Colonic mucosa (tissue), 4 donors: ENCODE data around the gene RAB3C. TPM values are rescaled to one million over a fixed set of nuclear protein-coding genes. Genes with fewer than 3 reads are reported as not detected.

Experiments
- DNase-seq: peaks from one replicate; pipeline ENCODE4 v3.0.0-alpha.2; 2020
- H3K27ac ChIP-seq: fragments of 200-600 bp; one replicate; pipeline ENCODE4 v1.8.0; 2021
- H3K27me3 ChIP-seq: fragments of 200-600 bp; one replicate; pipeline ENCODE4 v1.8.0; 2021
- H3K36me3 ChIP-seq: fragments of 200-600 bp; one replicate; pipeline ENCODE4 v1.8.0; 2021
- H3K4me1 ChIP-seq: fragments of 200-600 bp; one replicate; pipeline ENCODE4 v1.8.0; 2021; ENCODE audit warnings: mild to moderate bottlenecking
- H3K4me3 ChIP-seq: fragments of 200-600 bp; one replicate; pipeline ENCODE4 v1.8.0; 2021
- H3K9ac ChIP-seq, 2 donors: one replicate each; pipeline ENCODE4 v1.7.0; 2013; ENCODE audit warnings: control low read depth in 2 of 2, low read depth in 2 of 2, low read length in 2 of 2
- H3K9me3 ChIP-seq: fragments of 200-600 bp; one replicate; pipeline ENCODE4 v1.8.0; 2021
- intact Hi-C: fragments of 100-400 bp; cut with DNase I; formaldehyde crosslinking; loops from one replicate; pipeline ENCODE4 v1.14.1; 2022
- total RNA-seq, 2 donors: library from RNA; stranded (reverse); fragmentation: NEBNext Ultra II Directional in 1 of 2; extraction: Animal tissue kit (Norgen Biotek cat#: 25700) in 1 of 2; gene quantifications; one replicate each; pipeline ENCODE4 v1.2.1, GENCODE V29; 2021
- TF ChIP-seq, protein P1 (sequence below): fragments of 200-600 bp; IDR thresholded peaks from one replicate; pipeline ENCODE4 v1.8.0; 2022; ENCODE audit warnings: antibody characterized with exemption, mild to moderate bottlenecking
- donor health status: healthy.
- donor health status: DM: no; HTN: no; CAD: no.
- donor health status: DM: no; HTN: no; CAD: no.

The RAB3C gene
- total RNA-seq, 2 donors from 2014 or later: 1.1 to 1.2 TPM

DNA sequence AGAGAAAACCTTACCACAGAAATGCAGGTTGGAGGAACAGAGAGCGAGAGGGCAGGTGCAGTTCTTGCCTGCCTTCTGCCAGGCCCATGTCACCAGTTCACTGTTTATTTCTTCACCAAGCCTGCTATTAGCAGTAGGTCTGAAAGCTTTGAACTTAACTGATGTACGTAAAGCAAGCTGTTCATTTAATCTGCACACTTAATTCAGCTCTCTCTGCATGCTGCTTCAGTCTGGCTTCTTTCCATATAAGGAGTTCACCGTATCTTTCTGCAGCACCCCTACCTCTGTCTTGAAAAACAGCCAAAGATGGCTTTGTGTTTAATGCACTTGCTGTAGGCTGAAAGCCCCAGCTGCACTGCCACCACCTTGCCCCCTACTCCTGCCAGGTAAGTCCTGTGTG, 205.1 kb downstream of the RAB3C start:
- no peak overlapping the region for H3K27ac ChIP-seq
- H3K36me3 ChIP-seq: no peaks in the 10 kb centered on the region
- H3K4me1 ChIP-seq: no peaks in the 10 kb centered on the region
- no peak overlapping the region for H3K9ac ChIP-seq
- H3K4me3 ChIP-seq: no peak overlapping the region
- no peaks in the 10 kb centered on the region for H3K9me3 ChIP-seq
- DNase-seq: no peak
- intact Hi-C loops: no loop called here
- H3K27me3 ChIP-seq: no peaks in the 10 kb centered on the region
- TF ChIP-seq, protein P1, sequence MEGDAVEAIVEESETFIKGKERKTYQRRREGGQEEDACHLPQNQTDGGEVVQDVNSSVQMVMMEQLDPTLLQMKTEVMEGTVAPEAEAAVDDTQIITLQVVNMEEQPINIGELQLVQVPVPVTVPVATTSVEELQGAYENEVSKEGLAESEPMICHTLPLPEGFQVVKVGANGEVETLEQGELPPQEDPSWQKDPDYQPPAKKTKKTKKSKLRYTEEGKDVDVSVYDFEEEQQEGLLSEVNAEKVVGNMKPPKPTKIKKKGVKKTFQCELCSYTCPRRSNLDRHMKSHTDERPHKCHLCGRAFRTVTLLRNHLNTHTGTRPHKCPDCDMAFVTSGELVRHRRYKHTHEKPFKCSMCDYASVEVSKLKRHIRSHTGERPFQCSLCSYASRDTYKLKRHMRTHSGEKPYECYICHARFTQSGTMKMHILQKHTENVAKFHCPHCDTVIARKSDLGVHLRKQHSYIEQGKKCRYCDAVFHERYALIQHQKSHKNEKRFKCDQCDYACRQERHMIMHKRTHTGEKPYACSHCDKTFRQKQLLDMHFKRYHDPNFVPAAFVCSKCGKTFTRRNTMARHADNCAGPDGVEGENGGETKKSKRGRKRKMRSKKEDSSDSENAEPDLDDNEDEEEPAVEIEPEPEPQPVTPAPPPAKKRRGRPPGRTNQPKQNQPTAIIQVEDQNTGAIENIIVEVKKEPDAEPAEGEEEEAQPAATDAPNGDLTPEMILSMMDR: no peak

DNA sequence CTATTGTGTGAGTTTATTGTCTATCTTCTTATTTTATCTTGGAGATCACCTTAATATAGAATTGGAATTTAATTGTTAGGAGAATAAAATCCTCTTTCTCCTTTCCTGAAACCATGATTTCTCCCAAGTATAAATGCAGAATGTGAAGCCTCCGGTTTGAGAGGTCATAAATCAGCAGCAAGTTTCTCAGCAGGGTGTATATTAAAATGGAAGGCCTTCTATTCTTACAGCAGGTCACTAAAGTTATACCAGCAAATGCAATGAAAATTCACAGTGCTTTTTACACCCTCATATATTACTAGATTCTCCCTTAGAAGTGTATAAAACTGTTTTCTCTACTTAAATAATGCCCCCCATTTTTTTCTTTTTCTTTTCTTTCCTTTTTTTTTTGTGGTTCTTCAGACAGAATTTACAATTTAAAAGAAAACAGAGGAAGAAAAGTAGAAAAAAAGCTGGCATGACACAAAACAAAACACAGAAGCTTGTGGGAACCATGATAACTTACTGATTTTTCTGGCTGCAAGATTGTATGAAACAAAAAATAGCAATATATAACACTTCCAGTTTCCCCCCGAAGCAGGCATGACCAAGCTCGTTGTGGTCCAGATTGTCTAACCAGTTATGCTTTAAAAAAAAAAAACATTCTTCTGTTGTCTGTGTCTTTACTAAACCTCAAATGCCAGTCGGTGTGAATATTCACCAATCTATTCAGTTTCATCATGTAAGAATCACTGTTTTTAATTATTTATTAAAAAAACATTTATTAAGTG, 211.2 kb downstream of the RAB3C start:
- Histone ChIP-seq H3K9ac (no peak overlapping the region), H3K27ac (no peak overlapping the region), H3K4me1 (no peaks in the 10 kb centered on the region), H3K27me3 (no peaks in the 10 kb centered on the region), H3K4me3 (no peak overlapping the region), H3K9me3 (no peaks in the 10 kb centered on the region), H3K36me3 (no peaks in the 10 kb centered on the region)
- TF ChIP-seq, protein P1: no peak
- no peak for DNase-seq
- intact Hi-C loops: no loop called here

DNA sequence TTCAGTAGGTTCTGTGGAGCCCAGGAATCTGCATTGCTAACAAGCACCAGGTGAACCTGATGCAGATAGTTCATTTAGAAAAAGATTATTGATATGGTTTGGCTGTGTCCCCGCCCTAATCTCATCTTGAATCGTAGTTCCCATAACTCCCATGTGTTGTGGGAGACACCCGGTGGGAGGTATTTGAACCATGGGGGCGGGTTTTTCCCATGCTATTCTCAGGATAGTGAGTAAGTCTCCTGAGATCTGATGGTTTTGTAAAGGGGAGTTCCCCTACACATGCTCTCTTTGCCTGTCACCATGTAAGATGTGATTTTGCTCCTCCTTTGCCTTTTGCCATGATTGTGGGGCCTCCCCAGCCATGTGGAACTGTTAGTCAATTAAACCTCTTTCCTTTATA, 212.0 kb downstream of the RAB3C start:
- Histone ChIP-seq H3K4me3 (no peak overlapping the region), H3K9me3 (no peaks in the 10 kb centered on the region), H3K36me3 (no peaks in the 10 kb centered on the region), H3K9ac (no peak overlapping the region), H3K4me1 (no peaks in the 10 kb centered on the region), H3K27me3 (no peaks in the 10 kb centered on the region), H3K27ac (no peak overlapping the region)
- TF ChIP-seq, protein P1: no peak
- DNase-seq: no peak
- intact Hi-C loops: no loop called here

DNA sequence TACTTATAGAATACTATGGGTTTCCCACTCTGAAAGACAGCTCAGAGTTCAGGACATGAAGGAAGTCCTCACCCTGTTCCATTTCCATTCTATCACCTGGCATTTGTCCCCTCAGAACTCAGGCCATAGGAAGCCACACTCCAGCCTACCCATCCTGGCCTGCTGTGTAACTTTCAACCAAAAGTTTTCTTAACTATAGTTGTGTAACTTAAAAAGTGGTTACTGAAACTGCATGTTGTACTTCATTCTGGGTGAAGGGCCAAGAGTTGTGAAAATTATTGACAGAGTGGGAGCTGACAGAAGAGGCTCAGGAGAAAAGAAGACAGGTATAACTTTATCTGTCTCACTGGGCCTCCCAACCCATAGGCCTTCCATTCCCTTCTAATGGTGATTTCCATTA, 212.5 kb downstream of the RAB3C start:
- Histone ChIP-seq H3K4me3 (no peak overlapping the region), H3K36me3 (no peaks in the 10 kb centered on the region), H3K27ac (no peak overlapping the region), H3K27me3 (no peaks in the 10 kb centered on the region), H3K9me3 (no peaks in the 10 kb centered on the region), H3K4me1 (no peaks in the 10 kb centered on the region), H3K9ac (no peak overlapping the region)
- intact Hi-C loops: no loop called here
- TF ChIP-seq, protein P1: no peak
- no peak for DNase-seq

DNA sequence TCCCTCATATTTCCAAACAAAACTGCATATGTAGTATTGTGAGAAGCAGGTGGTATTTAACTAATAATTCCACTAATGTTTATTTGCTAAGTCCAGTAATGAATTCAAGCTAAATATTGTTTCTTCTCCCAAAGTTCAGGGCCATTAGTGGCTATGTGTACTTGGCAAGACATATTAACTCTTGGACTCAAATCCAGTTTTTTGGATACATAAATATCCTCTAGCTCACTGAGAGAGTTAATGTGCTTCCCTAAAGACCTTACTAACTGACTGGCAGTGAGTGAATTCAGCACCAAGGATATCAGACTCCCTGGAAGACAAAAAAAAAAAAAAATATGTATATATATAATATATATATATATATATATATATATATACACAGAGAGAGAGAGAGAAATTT, 214.1 kb downstream of the RAB3C start:
- no peaks in the 10 kb centered on the region for H3K27me3 ChIP-seq
- intact Hi-C loops: no loop called here
- H3K9me3 ChIP-seq: no peaks in the 10 kb centered on the region

More for the DNA sequence above, 214.1 kb downstream of the RAB3C start:
- H3K4me1 ChIP-seq: no peaks in the 10 kb centered on the region
- H3K27ac ChIP-seq: no peak overlapping the region
- H3K4me3 ChIP-seq: no peak overlapping the region
- H3K9ac ChIP-seq: no peak overlapping the region
- H3K36me3 ChIP-seq: no peaks in the 10 kb centered on the region
- DNase-seq: no peak
- TF ChIP-seq, protein P1: no peak
